HCT116 (cell line): ENCODE data around the gene NCOA1. TPM values are rescaled to one million over a fixed set of nuclear protein-coding genes. Genes with fewer than 3 reads are reported as not detected.

Experiments used
- ATAC-seq: fragments of 200-7000 bp; cut with Tn5 transposase; 2 replicates; pipeline ENCODE4 v1.9.1; 2020; ENCODE audit warnings: mild to moderate bottlenecking, moderate library complexity
- BruUV-seq: library from RNA; stranded (reverse); fragments of 400-500 nt; replicated peaks from 2 replicates; lab custom pipeline; 2021; lab: Mats Ljungman, UMichigan
- CTCF ChIA-PET: fragments of 300-600 bp; sonication (Branson Sonifier 250); formaldehyde crosslinking; loops from one replicate; lab custom pipeline; 2021; ENCODE audit warnings: antibody characterized with exemption; lab: Charles Lee
- POLR2A ChIA-PET: fragments of 300-600, 350-600 bp; sonication (Branson Sonifier 250); formaldehyde crosslinking; loops from one replicate; lab custom pipeline; 2021; ENCODE audit warnings: antibody characterized with exemption; lab: Charles Lee
- RAD21 ChIA-PET, 2 experiments: fragments of 300-600 bp; sonication (Branson Sonifier 250); formaldehyde crosslinking; loops; one replicate each; lab custom pipeline; 2023; ENCODE audit warnings: low total read pairs in 2 of 2; ENCODE audit not compliant: uncharacterized antibody in 2 of 2, unreplicated experiment in 2 of 2, low non-redundant PET in 1 of 2; lab: Charles Lee
- DNase-seq: peaks from one replicate; pipeline ENCODE4 v3.0.0-alpha.2; 2010; ENCODE audit warnings: low read depth, low spot score
- H2AFZ ChIP-seq: fragments of 200-600 bp; shearing (Covaris generic), sonication (generic); 2 replicates; pipeline ENCODE4 v1.6.1; 2017; ENCODE audit warnings: low read depth, mixed run types, mixed read lengths, antibody characterized with exemption, low read length; ENCODE audit not compliant: poor library complexity, severe bottlenecking
- H3K27ac ChIP-seq: 2 replicates; pipeline ENCODE4 v1.5.1; 2012; ENCODE audit warnings: low read depth, low read length
- H3K27me3 ChIP-seq: fragments of 200-600 bp; sonication (generic); 2 replicates; pipeline ENCODE4 v1.6.1; 2016; ENCODE audit warnings: mixed run types, low read length, mixed read lengths; ENCODE audit not compliant: insufficient read depth
- H3K36me3 ChIP-seq, 2 experiments: fragments of 200-500 bp in 1 of 2; fragments of 200-600 bp in 1 of 2; sonication (Bioruptor generic) in 1 of 2; sonication (generic) in 1 of 2; 2 replicates each; pipeline versions ENCODE4 v1.5.1 to v1.6.1; 2014 to 2016; ENCODE audit warnings: low read length in 2 of 2, inconsistent platforms in 1 of 2, mixed read lengths in 1 of 2, mixed run types in 1 of 2; ENCODE audit not compliant: insufficient read depth in 2 of 2, control insufficient read depth in 1 of 2
- H3K4me1 ChIP-seq, 2 experiments: fragments of 200-600 bp in 1 of 2; sonication (generic) in 1 of 2; 2 replicates each; pipeline versions ENCODE4 v1.5.1 to v1.6.1; 2012 to 2017; ENCODE audit warnings: low read length in 2 of 2, inconsistent platforms in 1 of 2, mild to moderate bottlenecking in 1 of 2, mixed read lengths in 1 of 2, mixed run types in 1 of 2, moderate library complexity in 1 of 2; ENCODE audit not compliant: insufficient read depth in 2 of 2, control insufficient read depth in 1 of 2
- H3K4me2 ChIP-seq: fragments of 200-600 bp; sonication (generic); 2 replicates; pipeline ENCODE4 v1.6.1; 2017; ENCODE audit warnings: mixed run types, low read length, mixed read lengths
- H3K4me3 ChIP-seq, 2 experiments: fragments of 200-600 bp in 1 of 2; sonication (generic) in 1 of 2; replicated peaks in 1 of 2; 2 replicates each; pipeline ENCODE4 v1.5.1; 2011 to 2016; ENCODE audit warnings: low read length in 2 of 2, control low read depth in 1 of 2, low read depth in 1 of 2, mild to moderate bottlenecking in 1 of 2, mixed read lengths in 1 of 2, mixed run types in 1 of 2
- H3K79me2 ChIP-seq: fragments of 200-600 bp; sonication (generic); 2 replicates; pipeline ENCODE4 v1.6.1; 2017; ENCODE audit warnings: mild to moderate bottlenecking, mixed run types, low read length, moderate library complexity, mixed read lengths; ENCODE audit not compliant: insufficient read depth
- H3K9ac ChIP-seq: fragments of 200-600 bp; sonication (generic); 2 replicates; pipeline ENCODE4 v1.6.1; 2016; ENCODE audit warnings: low read length, mixed read lengths
- H3K9me2 ChIP-seq: fragments of 200-600 bp; sonication (generic), shearing (Covaris generic); 2 replicates; pipeline ENCODE4 v1.6.1; 2017; ENCODE audit warnings: mixed run types, mild to moderate bottlenecking, moderate library complexity; ENCODE audit not compliant: insufficient read depth
- H3K9me3 ChIP-seq, 2 experiments: fragments of 200-500 bp in 1 of 2; fragments of 200-600 bp in 1 of 2; sonication (Bioruptor generic) in 1 of 2; sonication (generic) in 1 of 2; 2 replicates each; pipeline ENCODE4 v1.6.1; 2014 to 2017; ENCODE audit warnings: low read length in 2 of 2, mixed read lengths in 2 of 2, inconsistent platforms in 1 of 2, low read depth in 1 of 2, mild to moderate bottlenecking in 1 of 2, mixed run types in 1 of 2, moderate library complexity in 1 of 2; ENCODE audit not compliant: control insufficient read depth in 1 of 2, insufficient read depth in 1 of 2
- H4K20me1 ChIP-seq: fragments of 200-600 bp; sonication (generic), shearing (Covaris generic); 2 replicates; pipeline ENCODE4 v1.6.1; 2017; ENCODE audit warnings: mixed run types, mild to moderate bottlenecking, moderate library complexity; ENCODE audit not compliant: insufficient read depth
- CEBPB ChIP-seq: IDR thresholded peaks from 2 replicates; pipeline ENCODE4 v1.6.1; 2012; ENCODE audit warnings: low read depth
- EGR1 ChIP-seq: IDR thresholded peaks from 2 replicates; pipeline ENCODE4 v1.6.1; 2012; ENCODE audit warnings: low read depth
- ELF1 ChIP-seq: IDR thresholded peaks from 2 replicates; pipeline ENCODE4 v1.6.1; 2012; ENCODE audit warnings: low read depth, borderline replicate concordance
- EZH2 ChIP-seq: fragments of 200-600 bp; sonication (generic); IDR thresholded peaks from 2 replicates; pipeline ENCODE4 v1.6.1; 2017; ENCODE audit warnings: antibody characterized with exemption, mixed run types
- EZH2phosphoT487 ChIP-seq: fragments of 200-600 bp; IDR thresholded peaks from 2 replicates; pipeline ENCODE4 v1.6.1; 2018; ENCODE audit warnings: antibody characterized with exemption, borderline replicate concordance
- FOSL1 ChIP-seq: IDR thresholded peaks from 2 replicates; pipeline ENCODE4 v1.6.1; 2012; ENCODE audit warnings: low read depth
- JUND ChIP-seq: IDR thresholded peaks from 2 replicates; pipeline ENCODE4 v1.6.1; 2012
- POLR2A ChIP-seq: IDR thresholded peaks from 2 replicates; pipeline ENCODE4 v1.7.0; 2011; ENCODE audit warnings: borderline replicate concordance; ENCODE audit not compliant: insufficient read depth, insufficient read length; ENCODE audit errors: extremely low read depth
- POLR2AphosphoS5 ChIP-seq: IDR thresholded peaks from 2 replicates; pipeline ENCODE4 v1.6.1; 2011; ENCODE audit warnings: mild to moderate bottlenecking, low read depth, low read length, moderate library complexity
- RAD21 ChIP-seq: IDR thresholded peaks from 2 replicates; pipeline ENCODE4 v1.6.1; 2012; ENCODE audit warnings: low read depth, mild to moderate bottlenecking
- SIN3A ChIP-seq: IDR thresholded peaks from 2 replicates; pipeline ENCODE4 v1.6.1; 2012; ENCODE audit warnings: low read depth
- SP1 ChIP-seq: IDR thresholded peaks from 2 replicates; pipeline ENCODE4 v1.6.1; 2012; ENCODE audit warnings: low read depth
- SRF ChIP-seq: IDR thresholded peaks from 2 replicates; pipeline ENCODE4 v1.6.1; 2012; ENCODE audit warnings: low read depth
- TCF7L2 ChIP-seq: IDR thresholded peaks from 2 replicates; pipeline ENCODE4 v1.7.0; 2011; ENCODE audit warnings: borderline replicate concordance, inconsistent platforms; ENCODE audit not compliant: insufficient read depth, insufficient read length; ENCODE audit errors: extremely low read depth
- ZFX ChIP-seq: fragments of 450-650 bp; IDR thresholded peaks from 2 replicates; pipeline ENCODE4 v1.6.1; 2017
- ZNF274 ChIP-seq: fragments of 200-500 bp; sonication (Bioruptor generic); IDR thresholded peaks from 2 replicates; pipeline ENCODE4 v1.6.1; 2014; ENCODE audit warnings: mild to moderate bottlenecking, low read depth, low read length, inconsistent platforms
- intact Hi-C: fragments of 100-400 bp; cut with micrococcal nuclease; formaldehyde crosslinking; loops from 2 replicates; pipeline ENCODE4 v1.10.0; 2022
- total RNA-seq: library from RNA; stranded (reverse); gene quantifications from one replicate; pipeline ENCODE4 v1.2.1, GENCODE V29; 2021; ENCODE audit not compliant: unreplicated experiment
- TF ChIP-seq, protein P1 (sequence below), 3 experiments: fragments of 200-600 bp in 1 of 3; sonication (generic) in 1 of 3; IDR thresholded peaks in 2 of 3; conservative IDR thresholded peaks in 1 of 3; 2 replicates each; pipeline ENCODE4 v1.5.1; 2012 to 2017; ENCODE audit warnings: low read depth in 2 of 3, low read length in 2 of 3, antibody characterized with exemption in 1 of 3, borderline replicate concordance in 1 of 3, control low read depth in 1 of 3, mild to moderate bottlenecking in 1 of 3, mixed read lengths in 1 of 3, mixed run types in 1 of 3, moderate library complexity in 1 of 3; ENCODE audit not compliant: insufficient read depth in 1 of 3
- TF ChIP-seq, protein P2 (sequence below): IDR thresholded peaks from 2 replicates; pipeline ENCODE4 v1.6.1; 2012; ENCODE audit warnings: low read depth
- TF ChIP-seq, protein P3 (sequence below): IDR thresholded peaks from 2 replicates; pipeline ENCODE4 v1.6.1; 2011; ENCODE audit warnings: mild to moderate bottlenecking, low read length, moderate library complexity; ENCODE audit not compliant: insufficient replicate concordance; ENCODE audit errors: extremely low read depth
- TF ChIP-seq, protein P4 (sequence below): IDR thresholded peaks from 2 replicates; pipeline ENCODE4 v1.6.1; 2012

Gene NCOA1
- total RNA-seq, 1 experiment from 2014 or later, result 10.4 TPM

DNA sequence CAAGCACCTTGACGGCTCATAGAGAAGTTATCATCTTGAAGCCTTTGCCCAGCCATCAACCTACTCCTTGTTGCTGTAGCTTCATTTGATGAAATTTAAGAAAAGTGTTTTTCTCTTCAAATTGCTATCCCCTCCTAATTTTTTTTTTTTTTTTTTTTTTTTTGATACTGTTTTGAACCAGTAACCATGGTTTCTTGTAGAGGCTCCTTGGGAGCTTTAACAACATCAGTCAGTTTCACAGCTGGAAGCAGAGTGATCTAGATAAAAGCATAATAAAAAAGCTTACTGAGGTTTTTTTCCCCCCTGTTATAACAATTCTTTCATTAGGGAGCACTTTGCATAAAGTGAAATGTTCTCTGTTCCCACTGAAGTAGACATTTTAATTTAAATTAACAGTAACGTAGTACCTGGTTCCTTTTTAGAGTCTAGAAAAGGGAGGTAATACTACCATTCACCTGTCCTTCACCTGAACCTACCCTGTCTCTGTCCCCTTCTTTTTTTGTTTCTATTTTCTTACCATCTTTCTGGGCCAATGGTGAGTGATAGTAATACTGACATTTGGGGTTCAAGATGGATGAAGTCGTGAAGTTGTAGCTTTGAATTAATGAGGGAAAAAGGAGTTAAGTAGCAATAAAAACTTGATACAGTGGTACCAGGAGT, 101.5 kb downstream of the NCOA1 start:
- H3K9me3 ChIP-seq, result no peaks in the 10 kb centered on the region
- no peak overlapping the region for H3K4me3 ChIP-seq
- ChIA-PET CTCF (interaction anchor here (0.7 kb wide), 1 partner anchor 199 kb away, joined by 3 read pairs; no protein-coding TSS in a partner anchor), POLR2A (interaction anchor here (0.7 kb wide), 1 partner anchor 144 kb away, joined by 3 read pairs; no protein-coding TSS in a partner anchor), RAD21 (no interaction called here)
- DNase-seq, result no peak
- no peaks in the 10 kb centered on the region for H3K9me2 ChIP-seq
- H4K20me1 ChIP-seq, result no peaks in the 10 kb centered on the region
- H3K4me2 ChIP-seq, result no peak overlapping the region
- no peak overlapping the region for H3K9ac ChIP-seq
- H3K27me3 ChIP-seq, result no peaks in the 10 kb centered on the region
- BruUV-seq, result no TSS peak
- intact Hi-C loops, result no loop called here
- no peaks in the 10 kb centered on the region for H3K79me2 ChIP-seq
- H3K36me3 ChIP-seq, result no peaks in the 10 kb centered on the region
- H3K4me1 ChIP-seq, result no peaks in the 10 kb centered on the region
- no peak overlapping the region for H2AFZ ChIP-seq
- no peak for ATAC-seq
- H3K27ac ChIP-seq, result no peak overlapping the region
- TF ChIP-seq POLR2AphosphoS5, result no peak
- TF ChIP-seq, protein P1, sequence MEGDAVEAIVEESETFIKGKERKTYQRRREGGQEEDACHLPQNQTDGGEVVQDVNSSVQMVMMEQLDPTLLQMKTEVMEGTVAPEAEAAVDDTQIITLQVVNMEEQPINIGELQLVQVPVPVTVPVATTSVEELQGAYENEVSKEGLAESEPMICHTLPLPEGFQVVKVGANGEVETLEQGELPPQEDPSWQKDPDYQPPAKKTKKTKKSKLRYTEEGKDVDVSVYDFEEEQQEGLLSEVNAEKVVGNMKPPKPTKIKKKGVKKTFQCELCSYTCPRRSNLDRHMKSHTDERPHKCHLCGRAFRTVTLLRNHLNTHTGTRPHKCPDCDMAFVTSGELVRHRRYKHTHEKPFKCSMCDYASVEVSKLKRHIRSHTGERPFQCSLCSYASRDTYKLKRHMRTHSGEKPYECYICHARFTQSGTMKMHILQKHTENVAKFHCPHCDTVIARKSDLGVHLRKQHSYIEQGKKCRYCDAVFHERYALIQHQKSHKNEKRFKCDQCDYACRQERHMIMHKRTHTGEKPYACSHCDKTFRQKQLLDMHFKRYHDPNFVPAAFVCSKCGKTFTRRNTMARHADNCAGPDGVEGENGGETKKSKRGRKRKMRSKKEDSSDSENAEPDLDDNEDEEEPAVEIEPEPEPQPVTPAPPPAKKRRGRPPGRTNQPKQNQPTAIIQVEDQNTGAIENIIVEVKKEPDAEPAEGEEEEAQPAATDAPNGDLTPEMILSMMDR (IDR thresholded peaks at IDR 0.05 in 2 of 3, conservative IDR thresholded peaks at IDR 0.05 in 1 of 3; ENCODE audit: borderline replicate concordance in 1 of 3, insufficient read depth in 1 of 3, low read depth in 2 of 3, low read length in 2 of 3), result no peak
- TF ChIP-seq SP1, result no peak
- TF ChIP-seq, protein P2, sequence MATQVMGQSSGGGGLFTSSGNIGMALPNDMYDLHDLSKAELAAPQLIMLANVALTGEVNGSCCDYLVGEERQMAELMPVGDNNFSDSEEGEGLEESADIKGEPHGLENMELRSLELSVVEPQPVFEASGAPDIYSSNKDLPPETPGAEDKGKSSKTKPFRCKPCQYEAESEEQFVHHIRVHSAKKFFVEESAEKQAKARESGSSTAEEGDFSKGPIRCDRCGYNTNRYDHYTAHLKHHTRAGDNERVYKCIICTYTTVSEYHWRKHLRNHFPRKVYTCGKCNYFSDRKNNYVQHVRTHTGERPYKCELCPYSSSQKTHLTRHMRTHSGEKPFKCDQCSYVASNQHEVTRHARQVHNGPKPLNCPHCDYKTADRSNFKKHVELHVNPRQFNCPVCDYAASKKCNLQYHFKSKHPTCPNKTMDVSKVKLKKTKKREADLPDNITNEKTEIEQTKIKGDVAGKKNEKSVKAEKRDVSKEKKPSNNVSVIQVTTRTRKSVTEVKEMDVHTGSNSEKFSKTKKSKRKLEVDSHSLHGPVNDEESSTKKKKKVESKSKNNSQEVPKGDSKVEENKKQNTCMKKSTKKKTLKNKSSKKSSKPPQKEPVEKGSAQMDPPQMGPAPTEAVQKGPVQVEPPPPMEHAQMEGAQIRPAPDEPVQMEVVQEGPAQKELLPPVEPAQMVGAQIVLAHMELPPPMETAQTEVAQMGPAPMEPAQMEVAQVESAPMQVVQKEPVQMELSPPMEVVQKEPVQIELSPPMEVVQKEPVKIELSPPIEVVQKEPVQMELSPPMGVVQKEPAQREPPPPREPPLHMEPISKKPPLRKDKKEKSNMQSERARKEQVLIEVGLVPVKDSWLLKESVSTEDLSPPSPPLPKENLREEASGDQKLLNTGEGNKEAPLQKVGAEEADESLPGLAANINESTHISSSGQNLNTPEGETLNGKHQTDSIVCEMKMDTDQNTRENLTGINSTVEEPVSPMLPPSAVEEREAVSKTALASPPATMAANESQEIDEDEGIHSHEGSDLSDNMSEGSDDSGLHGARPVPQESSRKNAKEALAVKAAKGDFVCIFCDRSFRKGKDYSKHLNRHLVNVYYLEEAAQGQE, result no peak
- TF ChIP-seq ELF1, result no peak
- no peak for TF ChIP-seq ZNF274
- TF ChIP-seq JUND, result no peak
- TF ChIP-seq CEBPB, result no peak
- no peak for TF ChIP-seq TCF7L2
- TF ChIP-seq SIN3A, result no peak
- TF ChIP-seq, protein P3, sequence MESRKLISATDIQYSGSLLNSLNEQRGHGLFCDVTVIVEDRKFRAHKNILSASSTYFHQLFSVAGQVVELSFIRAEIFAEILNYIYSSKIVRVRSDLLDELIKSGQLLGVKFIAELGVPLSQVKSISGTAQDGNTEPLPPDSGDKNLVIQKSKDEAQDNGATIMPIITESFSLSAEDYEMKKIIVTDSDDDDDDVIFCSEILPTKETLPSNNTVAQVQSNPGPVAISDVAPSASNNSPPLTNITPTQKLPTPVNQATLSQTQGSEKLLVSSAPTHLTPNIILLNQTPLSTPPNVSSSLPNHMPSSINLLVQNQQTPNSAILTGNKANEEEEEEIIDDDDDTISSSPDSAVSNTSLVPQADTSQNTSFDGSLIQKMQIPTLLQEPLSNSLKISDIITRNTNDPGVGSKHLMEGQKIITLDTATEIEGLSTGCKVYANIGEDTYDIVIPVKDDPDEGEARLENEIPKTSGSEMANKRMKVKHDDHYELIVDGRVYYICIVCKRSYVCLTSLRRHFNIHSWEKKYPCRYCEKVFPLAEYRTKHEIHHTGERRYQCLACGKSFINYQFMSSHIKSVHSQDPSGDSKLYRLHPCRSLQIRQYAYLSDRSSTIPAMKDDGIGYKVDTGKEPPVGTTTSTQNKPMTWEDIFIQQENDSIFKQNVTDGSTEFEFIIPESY, result no peak
- TF ChIP-seq EZH2, result no peak
- TF ChIP-seq RAD21, result no peak
- TF ChIP-seq ZFX, result no peak
- TF ChIP-seq EZH2phosphoT487, result no peak
- TF ChIP-seq FOSL1, result no peak
- TF ChIP-seq, protein P4, sequence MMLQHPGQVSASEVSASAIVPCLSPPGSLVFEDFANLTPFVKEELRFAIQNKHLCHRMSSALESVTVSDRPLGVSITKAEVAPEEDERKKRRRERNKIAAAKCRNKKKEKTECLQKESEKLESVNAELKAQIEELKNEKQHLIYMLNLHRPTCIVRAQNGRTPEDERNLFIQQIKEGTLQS, result no peak
- no peak for TF ChIP-seq SRF
- TF ChIP-seq EGR1, result no peak
- TF ChIP-seq POLR2A, result no peak
